Measurements from ENCODE around the gene DHX29.

DNA sequence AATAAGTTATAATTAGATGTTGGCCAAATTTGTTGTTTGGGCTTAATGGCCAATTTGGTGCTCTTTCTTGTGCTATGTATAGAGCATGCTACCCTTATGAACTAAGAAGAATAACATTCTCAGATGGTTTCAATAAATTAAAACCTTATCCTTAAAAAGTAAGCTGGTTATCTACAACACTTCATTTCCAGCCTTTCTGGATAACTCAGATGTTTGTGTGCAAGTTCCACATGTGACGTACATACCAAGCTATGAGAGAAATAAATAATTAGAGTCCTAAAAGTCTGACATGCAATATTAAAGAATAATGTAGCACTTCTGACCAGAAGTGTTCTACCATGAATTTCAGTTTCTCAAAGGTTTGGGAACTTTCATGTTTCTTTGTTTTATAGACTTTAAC is 12.0 kb upstream of the DHX29 start:
- TF ChIP-seq POLR2AphosphoS5 (IDR thresholded peaks at IDR 0.05) = no peak
- no peak for TF ChIP-seq POLR2A (IDR thresholded peaks at IDR 0.05)
- TF ChIP-seq EP300 (IDR thresholded peaks at IDR 0.05) = no peak
- TF ChIP-seq, protein P1, sequence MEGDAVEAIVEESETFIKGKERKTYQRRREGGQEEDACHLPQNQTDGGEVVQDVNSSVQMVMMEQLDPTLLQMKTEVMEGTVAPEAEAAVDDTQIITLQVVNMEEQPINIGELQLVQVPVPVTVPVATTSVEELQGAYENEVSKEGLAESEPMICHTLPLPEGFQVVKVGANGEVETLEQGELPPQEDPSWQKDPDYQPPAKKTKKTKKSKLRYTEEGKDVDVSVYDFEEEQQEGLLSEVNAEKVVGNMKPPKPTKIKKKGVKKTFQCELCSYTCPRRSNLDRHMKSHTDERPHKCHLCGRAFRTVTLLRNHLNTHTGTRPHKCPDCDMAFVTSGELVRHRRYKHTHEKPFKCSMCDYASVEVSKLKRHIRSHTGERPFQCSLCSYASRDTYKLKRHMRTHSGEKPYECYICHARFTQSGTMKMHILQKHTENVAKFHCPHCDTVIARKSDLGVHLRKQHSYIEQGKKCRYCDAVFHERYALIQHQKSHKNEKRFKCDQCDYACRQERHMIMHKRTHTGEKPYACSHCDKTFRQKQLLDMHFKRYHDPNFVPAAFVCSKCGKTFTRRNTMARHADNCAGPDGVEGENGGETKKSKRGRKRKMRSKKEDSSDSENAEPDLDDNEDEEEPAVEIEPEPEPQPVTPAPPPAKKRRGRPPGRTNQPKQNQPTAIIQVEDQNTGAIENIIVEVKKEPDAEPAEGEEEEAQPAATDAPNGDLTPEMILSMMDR (IDR thresholded peaks at IDR 0.05) = no peak

Measured in gastroesophageal sphincter (tissue), 3 donors.